GM13976 (cell line): ENCODE data around the gene ZNF525.
"Not testable (repeated sequence)": the region's sequence is repeated elsewhere in the genome, so short reads cannot be mapped to it uniquely, and the experiment has no call there.

Experiments
- DNase-seq: peaks from one replicate; pipeline ENCODE4 v3.0.0; 2012; ENCODE audit warnings: low spot score
- in situ Hi-C: fragments of 300-500 bp; cut with MboI; formaldehyde crosslinking; loops from one replicate; pipeline ENCODE4 v1.12.0; 2022; ENCODE audit warnings: low sequenced_read_pairs, mixed read lengths, inconsistent platforms; ENCODE audit not compliant: unreplicated experiment
- TF ChIP-seq, protein P1 (sequence below): IDR thresholded peaks from 2 replicates; pipeline ENCODE4 v1.5.1; 2012; ENCODE audit warnings: borderline replicate concordance, mild to moderate bottlenecking; ENCODE audit not compliant: insufficient read depth; ENCODE audit errors: extremely low read depth, missing control alignments, control extremely low read depth

ZNF525 gene

DNA sequence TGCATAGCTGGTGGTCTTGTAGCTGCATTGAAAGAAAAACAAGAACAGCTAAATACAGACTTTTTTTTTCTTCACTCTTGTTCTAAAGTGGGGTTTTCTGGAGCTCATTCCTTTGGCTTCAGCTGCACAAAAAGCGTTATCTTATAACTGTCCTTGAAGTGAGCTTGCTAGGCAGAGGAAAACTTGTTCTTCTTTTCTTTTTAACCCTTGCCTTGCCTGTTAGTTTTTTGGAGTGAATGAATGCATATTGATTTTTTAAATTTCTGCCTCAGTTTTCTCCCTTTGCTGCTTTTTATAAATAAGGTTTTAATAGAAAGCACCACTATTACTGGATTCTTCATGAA is 31.0 kb downstream of the ZNF525 start:
- no peak for DNase-seq
- TF ChIP-seq, protein P1, sequence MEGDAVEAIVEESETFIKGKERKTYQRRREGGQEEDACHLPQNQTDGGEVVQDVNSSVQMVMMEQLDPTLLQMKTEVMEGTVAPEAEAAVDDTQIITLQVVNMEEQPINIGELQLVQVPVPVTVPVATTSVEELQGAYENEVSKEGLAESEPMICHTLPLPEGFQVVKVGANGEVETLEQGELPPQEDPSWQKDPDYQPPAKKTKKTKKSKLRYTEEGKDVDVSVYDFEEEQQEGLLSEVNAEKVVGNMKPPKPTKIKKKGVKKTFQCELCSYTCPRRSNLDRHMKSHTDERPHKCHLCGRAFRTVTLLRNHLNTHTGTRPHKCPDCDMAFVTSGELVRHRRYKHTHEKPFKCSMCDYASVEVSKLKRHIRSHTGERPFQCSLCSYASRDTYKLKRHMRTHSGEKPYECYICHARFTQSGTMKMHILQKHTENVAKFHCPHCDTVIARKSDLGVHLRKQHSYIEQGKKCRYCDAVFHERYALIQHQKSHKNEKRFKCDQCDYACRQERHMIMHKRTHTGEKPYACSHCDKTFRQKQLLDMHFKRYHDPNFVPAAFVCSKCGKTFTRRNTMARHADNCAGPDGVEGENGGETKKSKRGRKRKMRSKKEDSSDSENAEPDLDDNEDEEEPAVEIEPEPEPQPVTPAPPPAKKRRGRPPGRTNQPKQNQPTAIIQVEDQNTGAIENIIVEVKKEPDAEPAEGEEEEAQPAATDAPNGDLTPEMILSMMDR = no peak
- in situ Hi-C loops = no loop called here

DNA sequence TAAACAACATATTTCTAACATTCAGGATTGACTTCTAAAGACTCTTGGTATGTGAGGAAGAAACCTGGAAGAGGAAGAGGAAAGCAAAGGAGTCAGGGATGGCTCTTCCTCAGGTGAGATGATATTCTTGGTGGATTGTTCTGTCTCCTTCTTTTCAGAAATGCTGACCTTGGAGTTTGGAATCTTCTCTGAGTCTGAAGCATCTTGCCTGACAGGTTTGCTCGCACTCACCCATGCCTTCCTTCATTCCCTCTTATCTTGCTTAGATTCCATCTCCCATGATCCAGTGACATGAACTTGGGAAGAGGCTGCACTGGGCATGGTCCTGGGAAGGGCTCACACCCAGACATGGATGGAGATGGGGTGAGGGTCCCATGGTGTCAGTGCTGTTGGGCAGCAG is 32.4 kb downstream of the ZNF525 start:
- in situ Hi-C loops, DNase-seq: not testable (repeated sequence)

DNA sequence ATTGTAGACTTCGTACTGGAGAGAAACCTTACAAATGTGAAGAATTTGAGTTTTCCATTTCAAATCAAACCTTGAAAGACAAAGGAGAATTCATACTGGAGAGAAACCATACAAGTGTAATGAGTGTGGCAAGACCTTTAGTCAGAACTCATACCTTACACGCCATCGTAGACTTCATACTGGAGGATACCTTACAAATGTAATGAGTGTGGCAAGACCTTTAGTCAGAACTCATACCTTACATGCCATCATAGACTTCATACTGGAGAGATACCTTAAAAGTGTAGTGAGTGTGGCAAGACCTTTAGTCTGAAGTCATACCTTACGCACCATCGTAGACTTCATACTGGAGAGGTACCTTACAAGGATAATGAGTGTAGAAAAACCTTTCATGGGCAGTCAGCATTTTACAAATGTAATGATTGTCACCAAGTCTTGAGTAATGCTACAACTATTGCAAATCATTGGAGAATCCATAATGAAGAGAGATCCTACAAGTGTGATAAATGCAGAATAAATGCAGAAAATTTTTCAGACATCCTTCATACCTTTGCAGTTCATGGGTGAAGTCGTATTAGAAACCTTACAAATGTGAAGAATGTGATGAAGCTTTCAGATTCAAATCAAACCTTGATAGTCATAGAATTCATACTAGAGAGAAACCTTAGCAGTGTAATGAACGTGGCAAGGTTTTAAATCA is 44.1 kb downstream of the ZNF525 start:
- in situ Hi-C loops = no loop called here
- TF ChIP-seq, protein P1 = no peak

DNA sequence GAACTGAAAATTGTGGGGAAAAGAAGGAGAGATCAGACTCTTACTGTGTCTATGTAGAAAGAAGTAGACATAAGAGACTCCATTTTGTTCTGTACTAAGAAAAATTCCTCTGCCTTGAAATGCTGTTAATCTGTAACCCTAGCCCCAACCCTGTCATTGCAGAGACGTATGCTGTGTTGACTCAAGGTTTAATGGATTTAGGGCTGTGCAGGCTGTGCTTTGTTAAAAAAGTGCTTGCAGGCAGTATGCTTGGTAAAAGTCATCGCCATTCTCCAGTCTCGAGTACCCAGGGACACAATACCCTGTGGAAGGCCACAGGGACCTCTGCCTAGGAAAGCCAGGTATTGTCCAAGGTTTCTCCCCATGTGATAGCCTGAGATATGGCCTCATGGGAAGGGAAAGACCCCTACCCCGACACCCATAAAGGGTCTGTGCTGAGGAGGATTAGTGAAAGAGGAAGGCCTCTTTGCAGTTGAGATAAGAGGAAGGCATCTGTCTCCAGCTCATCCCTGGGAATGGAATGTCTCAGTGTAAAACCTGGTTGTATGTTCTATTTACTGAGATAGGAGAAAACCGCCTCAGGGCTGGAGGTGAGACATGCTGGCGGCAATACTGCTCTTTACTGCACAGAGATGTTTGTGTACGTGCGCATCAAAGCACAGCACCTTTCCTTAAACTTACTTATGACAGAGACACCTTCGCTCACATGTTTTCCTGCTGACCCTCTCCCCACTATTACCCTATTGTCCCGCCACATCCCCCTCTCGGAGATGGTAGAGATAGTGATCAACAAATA is 55.2 kb downstream of the ZNF525 start:
- in situ Hi-C loops, DNase-seq: not testable (repeated sequence)

More for the DNA sequence above, 44.1 kb downstream of the ZNF525 start:
- no peak for DNase-seq

DNA sequence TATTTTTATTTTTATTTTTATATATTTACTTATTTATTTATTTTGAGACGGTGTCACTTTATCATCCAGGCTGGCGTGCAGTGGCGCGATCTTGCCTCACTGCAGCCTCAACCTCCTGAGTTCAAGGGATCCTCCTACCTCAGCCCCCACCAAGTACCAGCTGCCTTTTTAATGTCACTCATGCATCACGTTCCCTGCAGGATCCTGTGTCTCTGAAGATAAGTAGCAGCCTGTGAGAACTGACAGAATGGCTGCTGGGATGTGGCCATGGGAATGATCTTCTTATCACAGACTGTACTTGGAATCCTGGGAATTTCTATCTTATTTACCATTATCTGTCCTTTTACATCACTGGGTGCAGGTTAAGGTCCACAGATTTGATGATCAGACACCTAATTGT is 57.0 kb downstream of the ZNF525 start:
- in situ Hi-C loops = no loop called here

DNA sequence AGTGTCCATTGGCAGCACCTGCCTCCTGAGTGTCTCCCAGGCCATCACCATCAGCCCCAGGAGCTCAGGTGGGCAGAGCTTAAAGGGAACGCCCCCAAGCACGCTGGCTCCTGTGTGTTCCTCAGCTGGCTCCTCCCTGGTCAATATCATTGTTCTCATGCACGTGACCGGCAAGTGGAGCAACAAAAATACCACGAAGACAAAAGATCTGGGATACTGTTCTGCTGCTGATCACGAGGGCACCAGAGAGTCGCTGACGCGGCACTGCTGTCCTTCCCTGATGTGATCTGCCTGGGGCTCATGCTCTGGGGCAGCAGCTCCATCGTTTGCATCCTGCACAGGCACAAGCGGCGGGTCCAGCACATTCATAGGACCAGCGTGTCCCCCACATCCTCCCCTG is 57.6 kb downstream of the ZNF525 start:
- DNase-seq, in situ Hi-C loops: not testable (repeated sequence)

More for the DNA sequence above, 57.0 kb downstream of the ZNF525 start:
- no peak for DNase-seq
- TF ChIP-seq, protein P1 = no peak

DNA sequence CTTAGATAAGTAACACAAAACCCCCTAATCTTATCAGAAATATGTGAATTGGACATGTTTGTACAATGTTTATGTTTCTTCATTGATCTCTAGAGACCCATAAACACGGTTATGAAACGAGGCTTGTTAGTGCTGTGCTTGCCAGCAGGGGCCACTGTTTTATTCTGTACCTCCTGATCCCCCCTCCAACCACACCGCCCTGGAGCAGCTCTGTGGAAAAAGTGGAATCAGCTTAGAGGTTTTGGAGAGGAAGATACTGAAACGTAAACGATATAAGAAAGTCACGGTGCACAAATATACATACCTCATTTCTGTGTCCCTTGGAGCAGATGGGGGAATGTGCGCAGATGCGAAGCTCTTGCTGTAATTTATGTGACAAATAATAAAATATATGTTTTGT is 58.2 kb downstream of the ZNF525 start:
- DNase-seq, in situ Hi-C loops: not testable (repeated sequence)

DNA sequence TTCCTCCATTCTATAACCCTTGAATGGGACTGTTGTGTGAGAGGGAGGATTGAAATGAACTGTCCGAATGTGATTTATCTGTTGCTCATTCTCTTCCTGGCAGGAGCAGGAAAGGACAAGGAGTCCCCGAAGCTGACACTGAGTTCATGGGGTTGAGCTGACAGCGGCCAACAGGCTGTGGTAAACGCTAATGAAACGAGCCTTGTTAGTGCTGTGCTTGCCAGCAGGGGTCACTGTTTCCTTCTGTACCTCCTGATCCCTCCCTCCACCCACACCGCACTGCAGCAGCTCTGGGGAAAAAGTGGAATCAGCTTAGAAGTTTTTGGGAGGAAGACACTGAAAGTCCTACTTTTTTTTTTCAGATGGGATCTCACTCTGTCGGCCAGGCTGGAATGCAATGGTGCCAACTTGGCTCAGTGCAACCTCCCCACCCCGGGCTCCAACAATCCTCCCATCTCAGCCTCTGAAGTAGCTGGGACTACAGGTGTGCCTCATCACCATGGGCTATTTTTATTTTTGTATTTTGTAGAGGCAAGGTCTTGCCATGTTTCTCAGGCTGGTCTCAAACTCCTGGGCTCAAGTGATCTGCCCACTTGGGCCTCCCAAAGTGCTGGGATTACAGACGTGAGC is 59.6 kb downstream of the ZNF525 start:
- in situ Hi-C loops = no loop called here
- TF ChIP-seq, protein P1 = peak; percentile 46
- DNase-seq = peak; percentile 45
